DMS 273 treated with DMSO at 0.1 percent for 48 hours (cell line): ENCODE results near the gene CASP10.

Experiments used
- DNase-seq: peaks from one replicate; lab custom pipeline; 2025; lab: John Stamatoyannopoulos, UW

Gene CASP10

GRCh38 chr2:201196803-201197202, 13.9 kb downstream of the CASP10 start:
- no peak for DNase-seq

GRCh38 chr2:201197781-201198180, 14.8 kb downstream of the CASP10 start:
- no peak for DNase-seq

- no peak for DNase-seq
Measured at GRCh38 chr2:201199847-201200246, 16.9 kb downstream of the CASP10 start.

GRCh38 chr2:201200345-201200744, 17.4 kb downstream of the CASP10 start:
- no peak for DNase-seq

- DNase-seq: no peak
Measured at GRCh38 chr2:201201371-201201770, 18.4 kb downstream of the CASP10 start.

GRCh38 chr2:201203916-201204654, 21.1 kb downstream of the CASP10 start:
- DNase-seq: no peak

GRCh38 chr2:201204655-201205514, 21.9 kb downstream of the CASP10 start:
- no peak for DNase-seq

- no peak for DNase-seq
Measured at GRCh38 chr2:201205515-201205849, 22.5 kb downstream of the CASP10 start.

- DNase-seq: no peak
Measured at GRCh38 chr2:201208563-201209252, 25.8 kb downstream of the CASP10 start.

GRCh38 chr2:201215963-201216362, 33.0 kb downstream of the CASP10 start:
- DNase-seq: no peak

GRCh38 chr2:201216918-201217317, 34.0 kb downstream of the CASP10 start:
- no peak for DNase-seq

GRCh38 chr2:201218780-201219179, 35.8 kb downstream of the CASP10 start:
- no peak for DNase-seq

- no peak for DNase-seq
Measured at GRCh38 chr2:201219328-201220096, 36.6 kb downstream of the CASP10 start.

GRCh38 chr2:201220102-201220570, 37.2 kb downstream of the CASP10 start:
- DNase-seq: no peak

GRCh38 chr2:201223089-201224073, 40.4 kb downstream of the CASP10 start:
- DNase-seq: no peak

- DNase-seq: no peak
Measured at GRCh38 chr2:201228271-201228911, 45.5 kb downstream of the CASP10 start.

- DNase-seq: no peak
Measured at GRCh38 chr2:201228912-201229290, 46.0 kb downstream of the CASP10 start.

- DNase-seq: peak; percentile 94
Measured at GRCh38 chr2:201231781-201232466, 49.0 kb downstream of the CASP10 start.

- no peak for DNase-seq
Measured at GRCh38 chr2:201232467-201232815, 49.5 kb downstream of the CASP10 start.
